Stomach (tissue), 9 donors: ENCODE data around the gene LIPH. TPM values are rescaled to one million over a fixed set of nuclear protein-coding genes. Genes with fewer than 3 reads are reported as not detected.

Experiments used
- DNase-seq, 2 donors: peaks; one replicate each; pipeline versions ENCODE4 v3.0.0 to v3.0.0-alpha.2; 2013 to 2019
- H3K27ac ChIP-seq, 5 donors: fragments of 200-600 bp in 4 of 5; sonication (generic) in 4 of 5; one replicate each; pipeline ENCODE4 v1.5.1; 2013 to 2019; ENCODE audit warnings: mild to moderate bottlenecking in 1 of 5, moderate library complexity in 1 of 5
- H3K27me3 ChIP-seq, 3 donors: fragments of 200-600 bp; sonication (generic); one replicate each; pipeline ENCODE4 v1.5.1; 2017 to 2019; ENCODE audit warnings: mixed run types in 1 of 3
- H3K36me3 ChIP-seq, 4 donors: fragments of 200-600 bp; sonication (generic); 1 replicate in 3 of 4; 2 replicates in 1 of 4; pipeline ENCODE4 v1.5.1; 2016 to 2019
- H3K4me1 ChIP-seq, 4 donors: fragments of 200-600 bp; sonication (generic); one replicate each; pipeline ENCODE4 v1.5.1; 2016 to 2019
- H3K4me3 ChIP-seq, 4 donors: fragments of 200-600 bp; sonication (generic) in 3 of 4; one replicate each; pipeline ENCODE4 v1.5.1; 2016 to 2019; ENCODE audit warnings: mild to moderate bottlenecking in 1 of 4
- H3K9me3 ChIP-seq, 4 donors: fragments of 200-600 bp; sonication (generic); one replicate each; pipeline ENCODE4 v1.5.1; 2016 to 2019
- EP300 ChIP-seq: sonication (generic); formaldehyde crosslinking; IDR thresholded peaks from one replicate; pipeline ENCODE4 v1.6.1; 2017; ENCODE audit warnings: antibody characterized with exemption
- POLR2A ChIP-seq, 4 donors: fragments of 450-650 bp; IDR thresholded peaks; one replicate each; pipeline ENCODE4 v1.6.1; 2016; ENCODE audit warnings: antibody characterized with exemption in 4 of 4, control low read depth in 2 of 4, mild to moderate bottlenecking in 1 of 4, moderate library complexity in 1 of 4
- POLR2AphosphoS5 ChIP-seq, 3 donors: sonication (generic); formaldehyde crosslinking; IDR thresholded peaks; one replicate each; pipeline ENCODE4 v1.6.1; 2016; ENCODE audit warnings: antibody characterized with exemption in 3 of 3
- WGBS, 5 donors: extraction: QIAGEN DNeasy Blood & Tissue Kit in 3 of 5; methylation state at CpG; one replicate each; pipeline versions ENCODE4 v1.1.5 to v1.1.7; 2013 to 2018; 5-methylcytosine and 5-hydroxymethylcytosine counted together
- intact Hi-C: fragments of 100-400 bp; cut with DNase I; formaldehyde crosslinking; loops from one replicate; pipeline ENCODE4 v1.15.1; 2023; ENCODE audit warnings: low total_unique reads
- polyA plus RNA-seq, 3 donors: library from polyadenylated mRNA; stranded (reverse); fragments of 200-250 nt; gene quantifications; one replicate each; pipeline ENCODE4 v1.2.3, GENCODE V29; 2013
- total RNA-seq, 5 donors: library from RNA; depleted of rRNA; stranded (reverse); fragments of >200 nt; gene quantifications; one replicate each; pipeline versions ENCODE4 v1.1.0 to v1.2.3, GENCODE V29; 2014 to 2016
- TF ChIP-seq, protein P1 (sequence below), 7 experiments: fragments of 450-650 bp in 4 of 7; fragments of 200-600 bp in 3 of 7; sonication (generic) in 3 of 7; IDR thresholded peaks; one replicate each; pipeline ENCODE4 v1.5.1; 2016 to 2019; ENCODE audit warnings: antibody characterized with exemption in 7 of 7, control low read depth in 2 of 7, mild to moderate bottlenecking in 1 of 7
- donor health status: healthy with polysubstance abuse.
- donor health status: Bipolar disorder and iron deficiency.
- donor health status: healthy.

The LIPH gene
- total and polyA plus RNA-seq, 8 donors, result 4.3 to 257 (median 16.7) TPM

DNA sequence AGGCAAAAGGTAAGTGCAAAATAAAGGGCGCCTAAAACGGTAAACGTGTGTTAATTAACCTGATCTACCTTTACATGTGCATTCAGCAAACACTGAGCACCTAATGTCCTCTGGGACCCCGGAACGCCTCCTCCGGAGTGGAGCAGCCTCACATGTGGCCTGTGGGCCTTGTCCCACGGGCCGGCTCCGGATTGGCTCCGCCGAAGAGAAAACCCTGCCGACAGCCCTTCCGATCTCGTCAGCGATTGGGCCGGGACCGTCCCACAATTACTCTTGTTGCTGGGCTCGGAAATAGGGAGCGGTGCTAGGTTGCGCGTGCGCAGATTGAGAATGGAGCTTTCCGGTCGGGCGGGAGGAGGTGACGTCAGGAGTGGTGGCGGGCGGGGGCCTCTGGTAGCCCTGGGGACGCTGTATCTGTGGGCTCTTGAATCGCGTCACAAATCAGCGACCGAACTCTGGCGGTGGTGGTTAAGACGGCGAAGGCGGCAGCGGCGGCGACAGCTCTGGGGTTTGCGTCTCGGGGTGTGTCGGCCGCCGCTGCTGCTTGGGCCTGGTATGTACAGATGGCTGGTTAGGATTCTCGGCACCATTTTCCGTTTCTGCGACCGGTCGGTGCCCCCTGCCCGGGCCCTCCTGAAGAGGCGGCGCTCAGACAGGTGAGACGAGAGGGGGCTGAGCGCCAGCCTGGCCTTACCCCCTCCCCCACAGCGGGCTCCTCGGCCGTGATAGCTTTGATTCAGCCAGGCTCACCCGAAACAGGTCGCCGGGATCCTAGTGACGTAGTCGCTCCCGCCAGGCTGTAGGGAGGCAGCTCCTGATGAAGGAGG is 33.7 kb upstream of the LIPH start, which contains the start of gene SENP2:
Gene SENP2, plus strand, starts transcription at position 437 of the 827 bp plus-strand sequence. Its CDS starts 119 bp downstream, at position 556.
- peak within 1 kb of the TSS; percentile 90 to 97 (median 90) for H3K4me3 ChIP-seq
- no peaks in the 10 kb centered on the region for H3K27me3 ChIP-seq
- TF ChIP-seq POLR2A (IDR thresholded peaks at IDR 0.05), result peak in 2 of 4 donors; percentile 39 to 84
- TF ChIP-seq EP300, result no peak
- peak; percentile 73 to 93 (median 89) for TF ChIP-seq POLR2AphosphoS5 (IDR thresholded peaks at IDR 0.05)
- TF ChIP-seq, protein P1, sequence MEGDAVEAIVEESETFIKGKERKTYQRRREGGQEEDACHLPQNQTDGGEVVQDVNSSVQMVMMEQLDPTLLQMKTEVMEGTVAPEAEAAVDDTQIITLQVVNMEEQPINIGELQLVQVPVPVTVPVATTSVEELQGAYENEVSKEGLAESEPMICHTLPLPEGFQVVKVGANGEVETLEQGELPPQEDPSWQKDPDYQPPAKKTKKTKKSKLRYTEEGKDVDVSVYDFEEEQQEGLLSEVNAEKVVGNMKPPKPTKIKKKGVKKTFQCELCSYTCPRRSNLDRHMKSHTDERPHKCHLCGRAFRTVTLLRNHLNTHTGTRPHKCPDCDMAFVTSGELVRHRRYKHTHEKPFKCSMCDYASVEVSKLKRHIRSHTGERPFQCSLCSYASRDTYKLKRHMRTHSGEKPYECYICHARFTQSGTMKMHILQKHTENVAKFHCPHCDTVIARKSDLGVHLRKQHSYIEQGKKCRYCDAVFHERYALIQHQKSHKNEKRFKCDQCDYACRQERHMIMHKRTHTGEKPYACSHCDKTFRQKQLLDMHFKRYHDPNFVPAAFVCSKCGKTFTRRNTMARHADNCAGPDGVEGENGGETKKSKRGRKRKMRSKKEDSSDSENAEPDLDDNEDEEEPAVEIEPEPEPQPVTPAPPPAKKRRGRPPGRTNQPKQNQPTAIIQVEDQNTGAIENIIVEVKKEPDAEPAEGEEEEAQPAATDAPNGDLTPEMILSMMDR (IDR thresholded peaks at IDR 0.05), result no peak
- intact Hi-C loops, result no loop called here
- peaks cover 15 to 41% (median 37%) of the 10 kb centered on the region in 4 donors for H3K4me1 ChIP-seq
- WGBS, 5 donors, result 0 to 1% (median 0%) methylated on average over 12 to 64 of the region's 64 CpGs
- no peaks in the 10 kb centered on the region for H3K9me3 ChIP-seq
- peaks cover 0 to 16% (median 8%) of the 10 kb centered on the region in 4 donors for H3K36me3 ChIP-seq
- H3K27ac ChIP-seq, result peak within 1 kb of the TSS; percentile 95 to 99 (median 98)
- peak; percentile 100 for DNase-seq

DNA sequence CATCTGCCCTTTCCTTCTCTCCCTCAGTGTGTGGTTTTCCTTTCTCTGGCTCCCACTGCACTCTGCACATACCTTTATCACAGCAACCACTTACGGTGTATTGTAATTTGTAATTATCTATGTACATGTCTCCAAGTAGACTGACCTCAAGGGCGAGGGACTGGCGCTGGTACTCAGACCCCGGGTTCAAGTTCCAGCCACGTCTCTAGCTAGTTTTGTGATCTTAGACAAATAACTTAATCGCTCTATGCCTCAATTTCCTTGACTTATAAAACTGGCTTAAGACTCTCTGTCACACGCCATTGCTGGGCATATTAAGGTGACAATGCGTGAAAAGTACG is 33.1 kb upstream of the LIPH start:
- TF ChIP-seq, protein P1 (IDR thresholded peaks at IDR 0.05), result peak in 1 of 7 experiments; percentile 6
- TF ChIP-seq POLR2AphosphoS5 (IDR thresholded peaks at IDR 0.05) (no peak), POLR2A (IDR thresholded peaks at IDR 0.05) (no peak)
- Histone ChIP-seq H3K9me3 (no peaks in the 10 kb centered on the region), H3K27me3 (no peaks in the 10 kb centered on the region), H3K4me1 (peaks cover 15 to 41% (median 37%) of the 10 kb centered on the region in 4 donors), H3K27ac (peak overlapping the region; percentile 73 to 99 (median 98)), H3K4me3 (peak overlapping the region; percentile 90 to 97 (median 90)), H3K36me3 (peaks cover 0 to 10% (median 6%) of the 10 kb centered on the region in 4 donors)
- intact Hi-C loops, result no loop called here
- WGBS, 5 donors, result 14 to 31% (median 16%) methylated on average over 9 of the region's 9 CpGs
- no peak for DNase-seq

DNA sequence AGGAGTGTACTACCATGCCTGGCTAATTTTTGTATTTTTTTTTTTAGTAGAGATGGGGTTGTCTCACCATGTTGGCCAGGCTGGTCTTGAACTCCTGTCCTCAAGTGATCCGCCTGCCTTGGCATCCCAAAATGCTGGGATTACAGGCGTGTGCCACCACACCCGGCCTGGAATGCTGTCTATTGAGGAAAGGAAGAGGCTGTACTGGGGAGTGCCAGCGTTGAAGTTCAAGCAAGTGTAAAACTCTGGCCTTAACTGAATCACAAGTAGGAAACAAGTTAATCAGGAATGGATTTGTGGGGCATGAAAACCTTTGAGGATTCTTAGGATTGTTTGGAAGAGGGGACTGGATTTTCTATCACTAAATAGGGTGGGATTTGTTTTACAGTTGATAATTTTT is 32.3 kb upstream of the LIPH start:
- no peak overlapping the region for H3K4me3 ChIP-seq
- TF ChIP-seq POLR2A (IDR thresholded peaks at IDR 0.05) (no peak), EP300 (no peak), POLR2AphosphoS5 (IDR thresholded peaks at IDR 0.05) (no peak)
- TF ChIP-seq, protein P1 (IDR thresholded peaks at IDR 0.05), result no peak
- intact Hi-C loops, result no loop called here

GRCh38 chr3:185583925-185584324 is 31.5 kb upstream of the LIPH start:
- Histone ChIP-seq H3K27me3 (no peaks in the 10 kb centered on the region), H3K4me1 (peaks cover 15 to 33% (median 30%) of the 10 kb centered on the region in 4 donors), H3K36me3 (no peaks in the 10 kb centered on the region), H3K27ac (no peak overlapping the region), H3K9me3 (no peaks in the 10 kb centered on the region), H3K4me3 (no peak overlapping the region)
- intact Hi-C loops, result no loop called here
- TF ChIP-seq EP300, result no peak
- TF ChIP-seq, protein P1 (IDR thresholded peaks at IDR 0.05), result no peak
- no peak for TF ChIP-seq POLR2AphosphoS5 (IDR thresholded peaks at IDR 0.05)
- no peak for TF ChIP-seq POLR2A (IDR thresholded peaks at IDR 0.05)
- 60 to 69% (median 62%) methylated on average over 6 of the region's 6 CpGs for WGBS, 5 donors
- DNase-seq, result peak in 1 of 2 donors; percentile 40

More for the DNA sequence above, 32.3 kb upstream of the LIPH start:
- WGBS, 5 donors, result 69 to 88% (median 80%) methylated on average over 4 of the region's 4 CpGs
- Histone ChIP-seq H3K9me3 (no peaks in the 10 kb centered on the region), H3K27ac (no peak overlapping the region), H3K27me3 (no peaks in the 10 kb centered on the region), H3K4me1 (peaks cover 15 to 40% (median 34%) of the 10 kb centered on the region in 4 donors), H3K36me3 (peaks cover 0 to 2% (median 0%) of the 10 kb centered on the region in 4 donors)
- DNase-seq, result peak in 1 of 2 donors; percentile 37
